ENCODE results near the gene ZNF615. TPM values are rescaled to one million over a fixed set of nuclear protein-coding genes. Genes with fewer than 3 reads are reported as not detected.

Gene ZNF615
- 12.5 and 13.3 TPM in 2 replicates for total RNA-seq

GRCh38 chr19:52007806-52008557, at the start of gene ZNF615:
Gene ZNF615 (minus strand): TSS chr19:52008211. CDS start chr19:52003711, 4,500 bp downstream.

GRCh38 chr19:52048555-52049501, 40.8 kb upstream of the ZNF615 start, which contains the start of gene ZNF432:
Gene ZNF432 (minus strand): TSS chr19:52048838. CDS start chr19:52046868, 1,970 bp downstream.

DNA sequence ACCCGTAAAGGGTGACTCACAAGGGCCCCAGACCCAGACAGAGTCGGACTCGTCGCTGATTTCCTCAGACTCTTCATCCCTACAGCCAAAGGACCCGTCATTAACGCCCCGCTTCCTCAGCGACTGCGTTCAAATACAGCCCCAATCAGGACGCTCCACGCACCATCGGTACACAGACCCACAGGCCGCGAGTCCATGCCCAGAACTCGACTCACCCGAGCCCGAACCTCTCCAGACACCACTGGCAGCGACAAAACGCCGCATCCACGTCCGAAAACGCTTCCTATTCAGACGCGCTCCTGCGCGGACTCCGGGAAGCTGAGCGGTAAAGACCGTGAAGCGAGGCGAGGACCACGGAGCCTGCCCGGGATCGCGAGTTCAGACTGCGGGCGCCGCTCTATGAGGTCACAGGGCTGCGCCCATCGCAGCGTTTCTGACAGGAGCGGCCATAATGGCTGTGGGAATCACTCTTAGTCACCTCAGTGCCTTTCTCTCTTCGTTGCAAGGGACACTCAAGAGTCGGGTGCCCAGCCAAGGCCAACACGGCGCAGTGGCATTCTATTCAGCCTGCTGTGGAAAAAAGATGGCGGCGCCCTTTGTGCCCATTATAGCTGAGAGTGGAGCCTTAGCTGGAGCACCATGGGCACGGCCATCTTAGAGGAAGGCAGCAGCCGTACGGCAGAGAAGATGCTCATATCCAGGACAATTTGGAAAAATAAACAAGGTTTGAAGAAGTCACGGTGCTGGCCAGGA, 20.2 kb upstream of the ZNF615 start, which contains the start of gene ZNF614:
TSS of gene ZNF614 (minus strand) at position 353 of the 753 bp plus-strand sequence. CDS start 2,634 bp downstream, outside the sequence.

DNA sequence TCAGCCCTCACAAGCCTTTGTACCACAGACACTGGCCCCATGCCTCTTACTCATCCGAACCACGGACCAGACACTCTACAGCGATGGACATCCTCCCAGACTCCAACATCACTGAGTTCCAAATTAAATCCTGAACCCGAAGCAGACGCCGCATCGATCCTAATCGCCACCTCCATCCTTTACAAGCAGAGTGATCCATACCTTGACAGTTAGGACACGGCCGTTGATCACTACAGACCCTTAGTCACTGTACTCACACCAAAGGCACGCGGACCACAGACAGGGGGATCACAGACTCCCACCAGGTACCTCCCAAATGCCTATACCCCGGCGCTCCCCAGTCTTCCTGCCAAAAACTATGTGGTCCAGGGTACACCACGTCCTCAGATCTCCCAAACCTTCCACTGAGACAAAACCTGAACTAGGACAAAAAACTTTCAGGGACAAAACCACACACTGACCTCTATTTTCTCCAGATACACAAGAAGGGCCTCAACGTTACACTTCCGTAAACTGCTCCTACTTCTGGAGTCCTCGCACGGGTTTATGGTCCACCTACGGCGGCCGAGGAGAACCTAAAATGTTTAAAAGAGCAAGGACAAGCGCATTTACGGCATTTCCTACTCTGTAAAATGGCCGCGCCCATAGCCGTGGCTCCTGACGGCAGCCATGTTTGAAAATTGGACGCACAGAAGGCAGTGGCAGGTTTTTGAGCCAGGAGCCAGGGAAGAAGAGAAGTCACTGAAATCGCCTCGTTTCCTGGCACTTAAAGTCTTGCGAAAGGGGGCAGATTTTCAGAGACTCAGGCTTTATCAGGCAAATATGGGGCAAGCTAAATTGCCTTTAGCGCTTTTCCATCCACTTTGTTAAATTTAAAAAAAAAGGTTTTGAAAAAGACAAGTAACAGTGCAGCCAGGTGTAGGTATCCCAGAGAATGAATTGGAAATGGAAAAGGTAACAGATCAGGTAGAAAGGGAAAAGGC, 21.4 kb downstream of the ZNF615 start, which contains the start of gene ZNF350:
TSS of gene ZNF350 (minus strand) at position 532 of the 983 bp plus-strand sequence. CDS start 12,480 bp downstream, outside the sequence.

Other genes starting within 250 kb of the ZNF615 start
- 0.05 and 0.30 TPM in 2 replicates for gene FPR2, start 247.0 kb downstream of the ZNF615 start, total RNA-seq
- under 0.01 and 0.88 TPM in 2 replicates for gene FPR3, start 213.1 kb downstream of the ZNF615 start, total RNA-seq
- gene ZNF577, start 120.3 kb downstream of the ZNF615 start, total RNA-seq = 9.1 and 14.0 TPM in 2 replicates
- gene ZNF649, start 103.2 kb downstream of the ZNF615 start, total RNA-seq = 8.9 and 9.7 TPM in 2 replicates
- gene ZNF613, start 80.7 kb downstream of the ZNF615 start, total RNA-seq = 8.0 and 8.4 TPM in 2 replicates
- 7.7 and 8.3 TPM in 2 replicates for gene ZNF350, start 21.4 kb downstream of the ZNF615 start, total RNA-seq
- gene ZNF614, start 20.2 kb upstream of the ZNF615 start, total RNA-seq = 10.1 and 11.5 TPM in 2 replicates
- gene ZNF432, start 40.6 kb upstream of the ZNF615 start, total RNA-seq = 14.0 and 21.8 TPM in 2 replicates
- gene ZNF841, start 87.6 kb upstream of the ZNF615 start, total RNA-seq = 31.5 and 40.3 TPM in 2 replicates
- gene ZNF616, start 131.7 kb upstream of the ZNF615 start, total RNA-seq = 17.9 and 18.1 TPM in 2 replicates
- 4.7 and 5.6 TPM in 2 replicates for gene ZNF836, start 163.4 kb upstream of the ZNF615 start, total RNA-seq
- 85.8 and 266 TPM in 2 replicates for gene PPP2R1A, start 181.8 kb upstream of the ZNF615 start, total RNA-seq